Measurements from ENCODE around the gene ADCY3. TPM values are rescaled to one million over a fixed set of nuclear protein-coding genes. Genes with fewer than 3 reads are reported as not detected.

Gene ADCY3
- total and polyA plus RNA-seq, 9 of the 15 experiments (the other 6 are each of a cell fraction or from before 2014, with no cell fraction given), result 1.5 to 54.8 (median 26.3) TPM

DNA sequence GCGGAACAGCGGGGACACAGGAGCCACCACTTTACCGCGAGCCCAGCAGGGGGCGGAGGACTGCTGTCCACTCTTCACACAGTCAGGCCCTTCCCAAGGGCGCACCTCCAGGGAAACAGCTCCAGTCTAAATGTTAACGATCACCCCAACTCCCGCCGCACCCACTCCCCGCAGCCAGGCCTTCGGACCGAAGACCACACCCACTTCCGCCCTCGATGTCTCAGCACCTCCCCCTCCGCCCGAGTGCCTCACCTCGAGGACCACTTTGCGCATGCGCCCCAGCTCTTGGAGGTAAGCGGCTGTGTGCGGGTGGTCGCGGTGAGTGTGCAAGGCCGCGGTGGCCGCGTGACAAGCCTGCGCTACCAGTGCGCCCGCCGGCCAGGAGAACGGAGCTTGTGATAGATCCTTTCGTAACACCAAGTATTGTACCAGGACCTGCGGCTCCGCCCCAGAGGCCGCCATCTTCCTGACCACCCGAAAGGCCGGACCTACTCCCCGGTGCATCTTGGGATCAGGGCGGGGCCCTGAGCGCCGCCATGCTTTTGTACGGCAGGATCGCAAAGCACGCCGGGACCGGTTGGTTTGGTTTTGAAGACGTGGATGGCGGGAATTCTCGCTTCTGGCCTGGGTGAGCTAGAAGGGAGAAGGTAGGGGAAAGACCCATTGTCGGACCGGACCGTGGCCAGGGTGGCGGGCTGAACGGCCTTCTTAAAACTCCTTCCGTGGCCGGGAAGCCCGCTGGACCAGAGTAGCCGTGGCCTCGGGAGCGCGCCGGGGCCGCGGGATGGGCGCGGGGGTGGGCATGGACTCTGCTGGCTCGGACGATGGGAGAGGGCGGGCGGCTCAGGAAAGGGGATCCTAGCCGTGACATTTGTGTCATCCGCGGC lies 126.9 kb downstream of the ADCY3 start, which contains the start of the genes CENPO and PTRHD1 (continued):
- TF ChIP-seq TSC22D4 (tag; IDR thresholded peaks at IDR 0.05) (no peak), L3MBTL2 (IDR thresholded peaks at IDR 0.05) (peak; percentile 55; the same call in 1 of the 2 replicates), EWSR1 (IDR thresholded peaks at IDR 0.05; ENCODE audit: borderline replicate concordance, low read depth, partially characterized antibody) (no peak), KLF1 (tag; IDR thresholded peaks at IDR 0.05) (peak; percentile 94), FOXP1 (CRISPR knock-in tag; IDR thresholded peaks at IDR 0.05) (peak; percentile 3; the same call in 1 of the 2 replicates), SETDB1 (IDR thresholded peaks at IDR 0.05; ENCODE audit: low read length) (peak; percentile 70), PTBP1 (IDR thresholded peaks at IDR 0.05; ENCODE audit: low read depth, low read length) (no peak), HCFC1 (IDR thresholded peaks at IDR 0.05; ENCODE audit: low read depth, low read length) (peak; percentile 83), ESRRA (IDR thresholded peaks at IDR 0.05; ENCODE audit: borderline replicate concordance, low read depth) (peak; percentile 70; the same call in 1 of the 2 replicates), ILK (tag; IDR thresholded peaks at IDR 0.05; ENCODE audit: borderline replicate concordance, low read depth) (no peak), SAFB2 (IDR thresholded peaks at IDR 0.05; ENCODE audit: borderline replicate concordance, low read depth, low read length, severe bottlenecking) (no peak), SUPT5H (IDR thresholded peaks at IDR 0.05) (peak; percentile 83), GTF2B (IDR thresholded peaks at IDR 0.05; ENCODE audit: extremely low read depth, insufficient read length) (peak; percentile 26), ZBTB17 (CRISPR knock-in tag; IDR thresholded peaks at IDR 0.05) (no peak; the same call in 1 of the 2 replicates), ZNF785 (CRISPR knock-in tag; IDR thresholded peaks at IDR 0.05) (no peak), SMARCA5 (IDR thresholded peaks at IDR 0.05) (0 out of 2 replicates have a peak, but pooled peaks have one; percentile 0), ZNF274 (IDR thresholded peaks at IDR 0.05; ENCODE audit: borderline replicate concordance, low read depth, low read length) (no peak)
- TF ChIP-seq, protein P1, sequence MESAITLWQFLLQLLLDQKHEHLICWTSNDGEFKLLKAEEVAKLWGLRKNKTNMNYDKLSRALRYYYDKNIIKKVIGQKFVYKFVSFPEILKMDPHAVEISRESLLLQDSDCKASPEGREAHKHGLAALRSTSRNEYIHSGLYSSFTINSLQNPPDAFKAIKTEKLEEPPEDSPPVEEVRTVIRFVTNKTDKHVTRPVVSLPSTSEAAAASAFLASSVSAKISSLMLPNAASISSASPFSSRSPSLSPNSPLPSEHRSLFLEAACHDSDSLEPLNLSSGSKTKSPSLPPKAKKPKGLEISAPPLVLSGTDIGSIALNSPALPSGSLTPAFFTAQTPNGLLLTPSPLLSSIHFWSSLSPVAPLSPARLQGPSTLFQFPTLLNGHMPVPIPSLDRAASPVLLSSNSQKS (CRISPR knock-in tag; IDR thresholded peaks at IDR 0.05), result no peak
- TF ChIP-seq, protein P2, sequence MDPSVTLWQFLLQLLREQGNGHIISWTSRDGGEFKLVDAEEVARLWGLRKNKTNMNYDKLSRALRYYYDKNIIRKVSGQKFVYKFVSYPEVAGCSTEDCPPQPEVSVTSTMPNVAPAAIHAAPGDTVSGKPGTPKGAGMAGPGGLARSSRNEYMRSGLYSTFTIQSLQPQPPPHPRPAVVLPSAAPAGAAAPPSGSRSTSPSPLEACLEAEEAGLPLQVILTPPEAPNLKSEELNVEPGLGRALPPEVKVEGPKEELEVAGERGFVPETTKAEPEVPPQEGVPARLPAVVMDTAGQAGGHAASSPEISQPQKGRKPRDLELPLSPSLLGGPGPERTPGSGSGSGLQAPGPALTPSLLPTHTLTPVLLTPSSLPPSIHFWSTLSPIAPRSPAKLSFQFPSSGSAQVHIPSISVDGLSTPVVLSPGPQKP (CRISPR knock-in tag; IDR thresholded peaks at IDR 0.05), result no peak
- TF ChIP-seq, protein P3, sequence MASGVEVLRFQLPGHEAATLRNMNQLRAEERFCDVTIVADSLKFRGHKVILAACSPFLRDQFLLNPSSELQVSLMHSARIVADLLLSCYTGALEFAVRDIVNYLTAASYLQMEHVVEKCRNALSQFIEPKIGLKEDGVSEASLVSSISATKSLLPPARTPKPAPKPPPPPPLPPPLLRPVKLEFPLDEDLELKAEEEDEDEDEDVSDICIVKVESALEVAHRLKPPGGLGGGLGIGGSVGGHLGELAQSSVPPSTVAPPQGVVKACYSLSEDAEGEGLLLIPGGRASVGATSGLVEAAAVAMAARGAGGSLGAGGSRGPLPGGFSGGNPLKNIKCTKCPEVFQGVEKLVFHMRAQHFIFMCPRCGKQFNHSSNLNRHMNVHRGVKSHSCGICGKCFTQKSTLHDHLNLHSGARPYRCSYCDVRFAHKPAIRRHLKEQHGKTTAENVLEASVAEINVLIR (CRISPR knock-in tag; IDR thresholded peaks at IDR 0.05), result no peak
